C4-2B (cell line): ENCODE data around the gene ASPDH.

Experiments used
- H3K27ac ChIP-seq: fragments of 450-650 bp; 2 replicates; pipeline ENCODE4 v1.5.1; 2017
- ZFX ChIP-seq: fragments of 450-650 bp; IDR thresholded peaks from 2 replicates; pipeline ENCODE4 v1.6.1; 2017
- TF ChIP-seq, protein P1 (sequence below): fragments of 450-650 bp; conservative IDR thresholded peaks from 2 replicates; pipeline ENCODE4 v1.5.1; 2017; ENCODE audit warnings: mild to moderate bottlenecking

The ASPDH gene

DNA sequence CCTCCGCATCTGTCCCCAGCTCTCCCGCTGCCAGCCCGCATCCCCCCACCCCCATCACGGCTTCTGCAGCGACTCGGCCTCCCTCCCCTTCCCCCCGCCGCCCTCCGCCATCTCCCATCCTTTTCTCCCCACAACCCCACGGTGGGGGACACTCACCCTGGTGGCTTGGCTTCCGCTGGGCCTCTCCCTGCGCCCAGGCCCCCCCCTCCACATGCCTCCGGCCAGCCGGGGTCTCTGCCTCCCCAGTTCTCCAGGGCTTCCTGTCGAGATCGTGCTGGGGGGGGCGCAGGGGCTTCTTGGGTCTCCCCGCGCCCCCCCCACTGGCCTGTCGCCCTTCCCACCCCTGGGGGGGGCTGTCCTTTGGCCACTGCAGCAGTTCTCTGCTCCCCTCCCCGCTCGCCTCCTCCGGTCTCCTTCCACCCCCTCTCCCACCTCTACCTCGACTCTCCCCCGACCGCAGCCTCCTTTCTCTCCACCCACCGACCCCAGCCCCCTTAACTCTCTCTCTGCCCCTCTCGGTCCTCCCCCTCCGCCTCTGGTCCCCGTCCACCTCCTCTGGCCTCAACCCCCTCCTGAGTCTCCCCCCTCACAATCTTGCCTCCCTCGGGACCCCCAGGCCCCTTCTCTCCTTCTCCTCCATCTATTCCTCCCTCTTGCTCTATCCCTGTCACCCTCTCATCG is 37.5 kb upstream of the ASPDH start:
- TF ChIP-seq ZFX: no peak
- TF ChIP-seq, protein P1, sequence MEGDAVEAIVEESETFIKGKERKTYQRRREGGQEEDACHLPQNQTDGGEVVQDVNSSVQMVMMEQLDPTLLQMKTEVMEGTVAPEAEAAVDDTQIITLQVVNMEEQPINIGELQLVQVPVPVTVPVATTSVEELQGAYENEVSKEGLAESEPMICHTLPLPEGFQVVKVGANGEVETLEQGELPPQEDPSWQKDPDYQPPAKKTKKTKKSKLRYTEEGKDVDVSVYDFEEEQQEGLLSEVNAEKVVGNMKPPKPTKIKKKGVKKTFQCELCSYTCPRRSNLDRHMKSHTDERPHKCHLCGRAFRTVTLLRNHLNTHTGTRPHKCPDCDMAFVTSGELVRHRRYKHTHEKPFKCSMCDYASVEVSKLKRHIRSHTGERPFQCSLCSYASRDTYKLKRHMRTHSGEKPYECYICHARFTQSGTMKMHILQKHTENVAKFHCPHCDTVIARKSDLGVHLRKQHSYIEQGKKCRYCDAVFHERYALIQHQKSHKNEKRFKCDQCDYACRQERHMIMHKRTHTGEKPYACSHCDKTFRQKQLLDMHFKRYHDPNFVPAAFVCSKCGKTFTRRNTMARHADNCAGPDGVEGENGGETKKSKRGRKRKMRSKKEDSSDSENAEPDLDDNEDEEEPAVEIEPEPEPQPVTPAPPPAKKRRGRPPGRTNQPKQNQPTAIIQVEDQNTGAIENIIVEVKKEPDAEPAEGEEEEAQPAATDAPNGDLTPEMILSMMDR: no peak
- H3K27ac ChIP-seq: no peak overlapping the region

DNA sequence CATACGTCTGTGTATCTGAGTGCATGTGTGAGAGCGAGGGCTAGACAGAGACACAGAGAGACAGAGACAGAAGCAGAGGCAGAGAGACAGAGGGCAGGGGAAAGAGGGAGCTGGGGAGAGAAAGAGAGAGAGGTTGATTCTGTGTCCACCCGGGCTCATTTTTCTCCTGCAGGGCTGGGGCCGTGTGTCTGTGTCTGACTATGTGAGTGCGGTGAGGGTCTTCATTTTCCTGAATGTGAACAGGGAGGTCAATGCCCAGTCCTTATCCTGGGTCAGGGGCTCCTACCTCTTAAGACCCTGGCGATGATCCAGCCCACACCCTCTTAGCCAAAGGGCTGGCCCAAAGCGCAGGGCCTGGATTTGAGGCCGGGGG is 36.9 kb upstream of the ASPDH start:
- H3K27ac ChIP-seq: no peak overlapping the region
- TF ChIP-seq, protein P1: no peak
- no peak for TF ChIP-seq ZFX

- TF ChIP-seq, protein P1: no peak
- TF ChIP-seq ZFX: no peak
- H3K27ac ChIP-seq: no peak overlapping the region
Measured at GRCh38 chr19:50549927-50550593, 36.3 kb upstream of the ASPDH start.

GRCh38 chr19:50549059-50549926 is 35.6 kb upstream of the ASPDH start:
- no peak overlapping the region for H3K27ac ChIP-seq
- TF ChIP-seq, protein P1: no peak
- no peak for TF ChIP-seq ZFX

GRCh38 chr19:50548191-50549058 is 34.7 kb upstream of the ASPDH start:
- TF ChIP-seq ZFX: no peak
- TF ChIP-seq, protein P1: no peak
- no peak overlapping the region for H3K27ac ChIP-seq

DNA sequence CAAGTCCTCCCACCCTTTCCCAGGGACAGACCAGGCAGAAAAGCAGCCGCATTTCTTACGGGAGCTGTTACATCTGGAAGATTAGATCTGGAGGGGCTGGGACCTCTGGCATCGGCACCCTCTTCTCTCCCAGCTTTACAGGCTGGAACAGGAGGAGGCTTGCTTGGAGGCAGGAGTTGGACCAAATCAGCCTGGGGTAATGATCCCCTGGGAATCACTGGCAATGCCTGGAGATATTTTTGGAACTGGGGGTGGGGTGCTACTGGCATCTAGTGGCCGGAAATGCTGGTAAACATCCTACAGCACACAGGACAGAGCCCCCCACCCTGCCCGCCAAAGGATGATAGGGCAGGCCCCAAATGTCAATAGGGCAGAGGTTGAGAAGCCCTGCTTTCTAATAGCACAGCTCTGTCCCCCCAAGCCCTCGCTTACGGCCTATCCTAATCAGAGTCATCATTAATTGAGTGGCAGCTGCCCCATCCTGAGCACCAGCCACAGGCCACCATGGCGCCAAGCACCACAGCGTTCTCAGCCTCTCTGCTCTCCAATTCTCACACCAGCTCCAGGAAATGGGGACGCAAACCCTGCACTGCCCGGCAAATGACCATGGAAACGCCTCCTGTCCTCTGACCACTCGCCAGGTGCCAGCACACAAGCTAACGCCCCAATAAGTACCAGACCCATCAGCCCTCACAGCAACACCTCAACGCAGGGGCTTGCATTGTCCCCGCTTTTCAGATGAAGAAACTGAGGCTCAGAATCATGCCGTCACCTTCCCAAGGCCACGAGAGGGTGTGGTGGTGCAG is 33.9 kb upstream of the ASPDH start:
- TF ChIP-seq ZFX: no peak
- TF ChIP-seq, protein P1: no peak; the same call in 1 of the 2 replicates
- H3K27ac ChIP-seq: no peak overlapping the region
